Caco-2 (cell line): ENCODE measurements around the gene PNMA8C. TPM values are rescaled to one million over a fixed set of nuclear protein-coding genes. Genes with fewer than 3 reads are reported as not detected.

Experiments used
- BruUV-seq: library from RNA; stranded (reverse); fragments of 400-500 nt; replicated peaks from 2 replicates; lab custom pipeline; 2021; lab: Mats Ljungman, UMichigan
- CTCF ChIA-PET: fragments of 300-600 bp; sonication (Branson Sonifier 250); formaldehyde crosslinking; loops from one replicate; lab custom pipeline; 2022; ENCODE audit warnings: antibody characterized with exemption; lab: Charles Lee
- POLR2A ChIA-PET: fragments of 300-600 bp; sonication (Branson Sonifier 250); formaldehyde crosslinking; loops from one replicate; lab custom pipeline; 2022; ENCODE audit warnings: antibody characterized with exemption; lab: Charles Lee
- DNase-seq, 2 experiments: peaks; one replicate each; pipeline versions ENCODE4 v3.0.0 to v3.0.0-alpha.2; 2020 to 2022
- H3K27me3 ChIP-seq: replicated peaks from 2 replicates; pipeline ENCODE4 v1.6.0; 2011; ENCODE audit warnings: low read length; ENCODE audit not compliant: control insufficient read depth, insufficient read depth
- H3K36me3 ChIP-seq: 2 replicates; pipeline ENCODE4 v1.5.1; 2011; ENCODE audit warnings: low read length; ENCODE audit not compliant: control insufficient read depth, insufficient read depth
- H3K4me1 ChIP-seq: fragments of 250-450 bp; sonication (Bioruptor Pico); 2 replicates; pipeline ENCODE4 v1.5.1; 2020; ENCODE audit warnings: mild to moderate bottlenecking
- H3K4me3 ChIP-seq: 2 replicates; pipeline ENCODE4 v1.5.1; 2011; ENCODE audit warnings: low read depth, mild to moderate bottlenecking, control low read depth, low read length
- H3K9me3 ChIP-seq: fragments of 250-450 bp; sonication (Bioruptor Pico); 2 replicates; pipeline ENCODE4 v1.5.1; 2020; ENCODE audit warnings: mild to moderate bottlenecking, moderate library complexity
- H3K27ac Mint-ChIP-seq: one replicate; pipeline ENCODE4 v1.8.0; 2022; ENCODE audit warnings: mixed read lengths; ENCODE audit not compliant: unreplicated experiment
- H3K27me3 Mint-ChIP-seq: one replicate; pipeline ENCODE4 v1.8.0; 2022; ENCODE audit warnings: mixed read lengths; ENCODE audit not compliant: insufficient read depth, unreplicated experiment
- H3K36me3 Mint-ChIP-seq: one replicate; pipeline ENCODE4 v1.8.0; 2022; ENCODE audit warnings: mild to moderate bottlenecking, mixed read lengths; ENCODE audit not compliant: insufficient read depth, unreplicated experiment
- H3K4me1 Mint-ChIP-seq: one replicate; pipeline ENCODE4 v1.8.0; 2022; ENCODE audit warnings: low read depth, mixed read lengths; ENCODE audit not compliant: unreplicated experiment
- H3K4me3 Mint-ChIP-seq: one replicate; pipeline ENCODE4 v1.8.0; 2022; ENCODE audit warnings: mild to moderate bottlenecking, moderate library complexity, mixed read lengths; ENCODE audit not compliant: unreplicated experiment
- H3K9me3 Mint-ChIP-seq: one replicate; pipeline ENCODE4 v1.8.0; 2022; ENCODE audit warnings: mixed read lengths; ENCODE audit not compliant: unreplicated experiment
- intact Hi-C: fragments of 100-400 bp; cut with micrococcal nuclease; formaldehyde crosslinking; loops from one replicate; pipeline ENCODE4 v1.10.0; 2022; ENCODE audit not compliant: unreplicated experiment
- total RNA-seq: library from RNA; stranded (reverse); gene quantifications from 2 replicates; pipeline ENCODE4 v1.2.3, GENCODE V29; 2022
- TF ChIP-seq, protein P1 (sequence below), 2 experiments: fragments of 200-600 bp in 1 of 2; IDR thresholded peaks; 1 replicate in 1 of 2; 2 replicates in 1 of 2; pipeline versions ENCODE4 v1.5.1 to v1.8.0; 2011 to 2022; ENCODE audit warnings: antibody characterized with exemption in 1 of 2, control low read depth in 1 of 2, inconsistent platforms in 1 of 2, low read depth in 1 of 2, low read length in 1 of 2, mild to moderate bottlenecking in 1 of 2, moderate library complexity in 1 of 2; ENCODE audit not compliant: insufficient read depth in 1 of 2, severe bottlenecking in 1 of 2, unreplicated experiment in 1 of 2

Gene PNMA8C
- total RNA-seq, 1 experiment from 2014 or later = not detected

DNA sequence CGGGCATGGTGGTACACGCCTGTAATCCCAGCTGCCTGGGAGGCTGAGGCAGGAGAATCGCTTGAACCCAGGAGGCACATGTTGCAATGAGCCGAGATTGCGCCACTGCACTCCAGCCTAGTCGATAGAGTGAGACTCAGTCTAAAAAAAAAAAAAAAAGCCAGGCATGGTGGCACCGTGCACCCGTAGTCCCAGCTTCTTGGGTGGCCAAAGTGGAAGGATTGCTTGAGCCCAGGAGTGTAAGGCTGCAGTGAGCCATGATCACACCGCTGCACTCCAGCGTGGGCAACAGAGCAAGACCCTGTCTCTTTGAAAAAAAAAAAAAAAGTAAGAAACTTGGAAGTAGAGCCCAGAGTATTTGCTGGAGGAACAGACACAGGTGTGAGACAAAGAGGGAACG lies 43.1 kb downstream of the PNMA8C start:
- TF ChIP-seq, protein P1, sequence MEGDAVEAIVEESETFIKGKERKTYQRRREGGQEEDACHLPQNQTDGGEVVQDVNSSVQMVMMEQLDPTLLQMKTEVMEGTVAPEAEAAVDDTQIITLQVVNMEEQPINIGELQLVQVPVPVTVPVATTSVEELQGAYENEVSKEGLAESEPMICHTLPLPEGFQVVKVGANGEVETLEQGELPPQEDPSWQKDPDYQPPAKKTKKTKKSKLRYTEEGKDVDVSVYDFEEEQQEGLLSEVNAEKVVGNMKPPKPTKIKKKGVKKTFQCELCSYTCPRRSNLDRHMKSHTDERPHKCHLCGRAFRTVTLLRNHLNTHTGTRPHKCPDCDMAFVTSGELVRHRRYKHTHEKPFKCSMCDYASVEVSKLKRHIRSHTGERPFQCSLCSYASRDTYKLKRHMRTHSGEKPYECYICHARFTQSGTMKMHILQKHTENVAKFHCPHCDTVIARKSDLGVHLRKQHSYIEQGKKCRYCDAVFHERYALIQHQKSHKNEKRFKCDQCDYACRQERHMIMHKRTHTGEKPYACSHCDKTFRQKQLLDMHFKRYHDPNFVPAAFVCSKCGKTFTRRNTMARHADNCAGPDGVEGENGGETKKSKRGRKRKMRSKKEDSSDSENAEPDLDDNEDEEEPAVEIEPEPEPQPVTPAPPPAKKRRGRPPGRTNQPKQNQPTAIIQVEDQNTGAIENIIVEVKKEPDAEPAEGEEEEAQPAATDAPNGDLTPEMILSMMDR (IDR thresholded peaks at IDR 0.05; ENCODE audit: insufficient read depth in 1 of 2, low read depth in 1 of 2, low read length in 1 of 2, severe bottlenecking in 1 of 2, unreplicated experiment in 1 of 2) = no peak
- ChIA-PET POLR2A (no interaction called here), CTCF (interaction anchor here (1.3 kb wide), 1 partner anchor 105 kb away, joined by 5 read pairs; no protein-coding TSS in a partner anchor)
- Mint-ChIP-seq H3K27me3 (no peaks in the 10 kb centered on the region), H3K36me3 (peaks cover 96% of the 10 kb centered on the region), H3K4me1 (no peaks in the 10 kb centered on the region), H3K4me3 (no peak overlapping the region), H3K9me3 (peaks cover 11% of the 10 kb centered on the region), H3K27ac (peak overlapping the region; percentile 17)
- intact Hi-C loops = no loop called here
- H3K27me3 ChIP-seq = no peaks in the 10 kb centered on the region
- no peaks in the 10 kb centered on the region for H3K4me1 ChIP-seq
- DNase-seq = peak in 1 of 2 experiments; percentile 6
- peaks cover 16% of the 10 kb centered on the region for H3K36me3 ChIP-seq
- no peaks in the 10 kb centered on the region for H3K9me3 ChIP-seq
- BruUV-seq = no TSS peak
- H3K4me3 ChIP-seq = no peak overlapping the region

DNA sequence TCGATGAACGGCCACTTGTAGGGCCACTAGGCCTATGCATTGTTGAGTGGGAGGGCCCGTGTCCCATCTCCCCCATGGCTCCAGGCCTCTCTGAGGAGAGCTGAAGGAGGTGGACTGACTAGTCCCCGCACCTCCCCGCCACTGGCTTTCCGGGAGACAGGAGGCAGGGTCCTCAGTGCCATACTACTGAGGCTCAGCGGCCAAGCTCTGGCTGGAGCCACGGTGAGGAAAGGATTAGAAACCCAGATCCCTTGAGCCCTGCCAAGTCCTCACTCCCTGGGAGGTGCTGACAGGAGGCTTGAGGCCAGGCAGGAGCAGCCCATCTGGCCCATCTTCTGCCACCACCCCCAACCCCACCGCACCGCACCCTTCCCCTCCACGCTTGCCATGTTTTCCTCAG lies 44.3 kb downstream of the PNMA8C start:
- peaks cover 94% of the 10 kb centered on the region for H3K36me3 Mint-ChIP-seq
- POLR2A ChIA-PET = interaction anchor here (0.5 kb wide), 1 partner anchor 39 kb away, joined by 7 read pairs; no protein-coding TSS in a partner anchor
- Histone ChIP-seq H3K9me3 (no peaks in the 10 kb centered on the region), H3K4me1 (no peaks in the 10 kb centered on the region), H3K27me3 (no peaks in the 10 kb centered on the region), H3K36me3 (peaks cover 11% of the 10 kb centered on the region), H3K4me3 (no peak overlapping the region)
- TF ChIP-seq, protein P1 (IDR thresholded peaks at IDR 0.05; ENCODE audit: insufficient read depth in 1 of 2, low read depth in 1 of 2, low read length in 1 of 2, severe bottlenecking in 1 of 2, unreplicated experiment in 1 of 2) = no peak
- no peaks in the 10 kb centered on the region for H3K4me1 Mint-ChIP-seq
- CTCF ChIA-PET = no interaction called here
- H3K9me3 Mint-ChIP-seq = peaks cover 5% of the 10 kb centered on the region
- no peaks in the 10 kb centered on the region for H3K27me3 Mint-ChIP-seq
- no peak overlapping the region for H3K4me3 Mint-ChIP-seq
- intact Hi-C loops = no loop called here
- DNase-seq = peak in 1 of 2 experiments; percentile 32
- H3K27ac Mint-ChIP-seq = no peak overlapping the region
- no TSS peak for BruUV-seq

DNA sequence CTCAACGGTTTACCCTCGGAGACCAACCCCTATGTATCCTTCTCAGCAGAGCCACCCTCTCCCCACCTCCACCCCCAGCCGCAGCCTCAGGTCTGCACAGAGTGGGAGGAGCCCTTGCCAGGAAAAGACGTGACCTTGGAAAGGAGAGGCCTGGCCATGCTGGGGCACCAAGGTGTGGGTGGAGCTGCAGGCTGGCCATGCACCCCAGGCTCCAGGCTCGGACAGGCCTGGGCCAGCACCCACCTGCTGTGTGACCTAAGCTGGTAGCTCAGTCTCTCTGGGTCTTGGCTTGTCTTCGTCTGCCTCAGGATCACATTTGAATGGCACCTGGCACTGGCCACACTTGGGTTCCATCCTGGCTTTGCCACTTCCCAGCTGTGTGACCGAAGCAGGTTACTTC lies 44.9 kb downstream of the PNMA8C start:
- intact Hi-C loops = no loop called here
- Histone ChIP-seq H3K4me3 (no peak overlapping the region), H3K36me3 (peaks cover 11% of the 10 kb centered on the region), H3K27me3 (no peaks in the 10 kb centered on the region), H3K9me3 (no peaks in the 10 kb centered on the region), H3K4me1 (no peaks in the 10 kb centered on the region)
- peak in 1 of 2 experiments; percentile 22 for DNase-seq
- BruUV-seq = no TSS peak
- TF ChIP-seq, protein P1 (IDR thresholded peaks at IDR 0.05; ENCODE audit: insufficient read depth in 1 of 2, low read depth in 1 of 2, low read length in 1 of 2, severe bottlenecking in 1 of 2, unreplicated experiment in 1 of 2) = no peak
- no peaks in the 10 kb centered on the region for H3K4me1 Mint-ChIP-seq
- peaks cover 94% of the 10 kb centered on the region for H3K36me3 Mint-ChIP-seq
- peak overlapping the region; percentile 15 for H3K27ac Mint-ChIP-seq
- CTCF ChIA-PET = no interaction called here
- H3K4me3 Mint-ChIP-seq = no peak overlapping the region
- no peaks in the 10 kb centered on the region for H3K9me3 Mint-ChIP-seq
- POLR2A ChIA-PET = no interaction called here
- H3K27me3 Mint-ChIP-seq = no peaks in the 10 kb centered on the region
